ENCODE data around the gene PAPLN.

The PAPLN gene

GRCh38 chr14:73237786-73238423, 599 bp downstream of the PAPLN start:
- Mint-ChIP-seq H3K4me3 (no peak overlapping the region), H3K36me3 (no peaks in the 10 kb centered on the region), H3K4me1 (peaks cover 15% of the 10 kb centered on the region), H3K27ac (no peak overlapping the region), H3K9me3 (no peaks in the 10 kb centered on the region), H3K27me3 (peaks cover 42% of the 10 kb centered on the region)

GRCh38 chr14:73238424-73238852, 1.1 kb downstream of the PAPLN start:
- no peaks in the 10 kb centered on the region for H3K36me3 Mint-ChIP-seq
- H3K4me3 Mint-ChIP-seq: peak overlapping the region; percentile 26
- no peaks in the 10 kb centered on the region for H3K9me3 Mint-ChIP-seq
- peaks cover 15% of the 10 kb centered on the region for H3K4me1 Mint-ChIP-seq
- H3K27me3 Mint-ChIP-seq: peaks cover 45% of the 10 kb centered on the region
- H3K27ac Mint-ChIP-seq: no peak overlapping the region

- Mint-ChIP-seq H3K36me3 (no peaks in the 10 kb centered on the region), H3K4me3 (no peak overlapping the region), H3K4me1 (peaks cover 15% of the 10 kb centered on the region), H3K27me3 (peaks cover 46% of the 10 kb centered on the region), H3K27ac (no peak overlapping the region), H3K9me3 (no peaks in the 10 kb centered on the region)
Measured at GRCh38 chr14:73238941-73239340, 1.6 kb downstream of the PAPLN start.

- no peaks in the 10 kb centered on the region for H3K36me3 Mint-ChIP-seq
- no peaks in the 10 kb centered on the region for H3K9me3 Mint-ChIP-seq
- peaks cover 45% of the 10 kb centered on the region for H3K27me3 Mint-ChIP-seq
- H3K4me1 Mint-ChIP-seq: peaks cover 15% of the 10 kb centered on the region
- H3K27ac Mint-ChIP-seq: no peak overlapping the region
- H3K4me3 Mint-ChIP-seq: no peak overlapping the region
Measured at GRCh38 chr14:73239393-73240241, 2.3 kb downstream of the PAPLN start.

- peaks cover 39% of the 10 kb centered on the region for H3K27me3 Mint-ChIP-seq
- H3K4me1 Mint-ChIP-seq: peaks cover 18% of the 10 kb centered on the region
- no peak overlapping the region for H3K27ac Mint-ChIP-seq
- no peaks in the 10 kb centered on the region for H3K36me3 Mint-ChIP-seq
- H3K9me3 Mint-ChIP-seq: no peaks in the 10 kb centered on the region
- no peak overlapping the region for H3K4me3 Mint-ChIP-seq
Measured at GRCh38 chr14:73240816-73241480, 3.6 kb downstream of the PAPLN start.

GRCh38 chr14:73241481-73242165, 4.3 kb downstream of the PAPLN start:
- peaks cover 20% of the 10 kb centered on the region for H3K4me1 Mint-ChIP-seq
- peaks cover 34% of the 10 kb centered on the region for H3K27me3 Mint-ChIP-seq
- H3K9me3 Mint-ChIP-seq: no peaks in the 10 kb centered on the region
- H3K36me3 Mint-ChIP-seq: no peaks in the 10 kb centered on the region
- H3K27ac Mint-ChIP-seq: no peak overlapping the region
- no peak overlapping the region for H3K4me3 Mint-ChIP-seq

- Mint-ChIP-seq H3K27ac (no peak overlapping the region), H3K36me3 (no peaks in the 10 kb centered on the region), H3K27me3 (peaks cover 30% of the 10 kb centered on the region), H3K4me3 (no peak overlapping the region), H3K4me1 (peaks cover 23% of the 10 kb centered on the region), H3K9me3 (no peaks in the 10 kb centered on the region)
Measured at GRCh38 chr14:73242357-73242901, 5.1 kb downstream of the PAPLN start.

GRCh38 chr14:73243341-73243740, 6.0 kb downstream of the PAPLN start:
- Mint-ChIP-seq H3K27me3 (peaks cover 30% of the 10 kb centered on the region), H3K4me3 (no peak overlapping the region), H3K4me1 (peaks cover 23% of the 10 kb centered on the region), H3K27ac (no peak overlapping the region), H3K9me3 (no peaks in the 10 kb centered on the region), H3K36me3 (no peaks in the 10 kb centered on the region)

GRCh38 chr14:73243748-73244147, 6.4 kb downstream of the PAPLN start:
- peaks cover 21% of the 10 kb centered on the region for H3K4me1 Mint-ChIP-seq
- H3K27me3 Mint-ChIP-seq: peaks cover 30% of the 10 kb centered on the region
- no peak overlapping the region for H3K27ac Mint-ChIP-seq
- H3K9me3 Mint-ChIP-seq: no peaks in the 10 kb centered on the region
- H3K36me3 Mint-ChIP-seq: no peaks in the 10 kb centered on the region
- no peak overlapping the region for H3K4me3 Mint-ChIP-seq

GRCh38 chr14:73244541-73245290, 7.4 kb downstream of the PAPLN start:
- no peaks in the 10 kb centered on the region for H3K9me3 Mint-ChIP-seq
- peak overlapping the region; percentile 44 for H3K27ac Mint-ChIP-seq
- H3K4me3 Mint-ChIP-seq: peak overlapping the region; percentile 80
- H3K4me1 Mint-ChIP-seq: peaks cover 21% of the 10 kb centered on the region
- no peaks in the 10 kb centered on the region for H3K36me3 Mint-ChIP-seq
- peaks cover 28% of the 10 kb centered on the region for H3K27me3 Mint-ChIP-seq

GRCh38 chr14:73245480-73246325, 8.4 kb downstream of the PAPLN start:
- Mint-ChIP-seq H3K4me1 (peaks cover 21% of the 10 kb centered on the region), H3K27me3 (peaks cover 26% of the 10 kb centered on the region), H3K36me3 (no peaks in the 10 kb centered on the region), H3K27ac (no peak overlapping the region), H3K4me3 (peak overlapping the region; percentile 80), H3K9me3 (no peaks in the 10 kb centered on the region)

- peaks cover 21% of the 10 kb centered on the region for H3K4me1 Mint-ChIP-seq
- H3K9me3 Mint-ChIP-seq: no peaks in the 10 kb centered on the region
- no peaks in the 10 kb centered on the region for H3K36me3 Mint-ChIP-seq
- peaks cover 21% of the 10 kb centered on the region for H3K27me3 Mint-ChIP-seq
- peak overlapping the region; percentile 84 for H3K4me3 Mint-ChIP-seq
- no peak overlapping the region for H3K27ac Mint-ChIP-seq
Measured at GRCh38 chr14:73246387-73247150, 9.3 kb downstream of the PAPLN start.

- Mint-ChIP-seq H3K9me3 (no peaks in the 10 kb centered on the region), H3K27ac (no peak overlapping the region), H3K4me3 (no peak overlapping the region), H3K36me3 (no peaks in the 10 kb centered on the region), H3K27me3 (peaks cover 13% of the 10 kb centered on the region), H3K4me1 (peaks cover 17% of the 10 kb centered on the region)
Measured at GRCh38 chr14:73248108-73248868, 11.0 kb downstream of the PAPLN start.
